Stimulated activated CD4-positive, alpha-beta T cell treated with anti-CD3 and anti-CD28 coated beads, Interleukin-2, amount 100 ng/mL, for 24 hours (primary cell): ENCODE measurements around the gene TMEM204.
A peak's percentile ranks its signal among the peaks of the same experiment; 100 is the strongest.

Experiments
- DNase-seq, 2 donors: peaks; one replicate each; pipeline ENCODE4 v3.0.0-alpha.2; 2020

The TMEM204 gene

DNA sequence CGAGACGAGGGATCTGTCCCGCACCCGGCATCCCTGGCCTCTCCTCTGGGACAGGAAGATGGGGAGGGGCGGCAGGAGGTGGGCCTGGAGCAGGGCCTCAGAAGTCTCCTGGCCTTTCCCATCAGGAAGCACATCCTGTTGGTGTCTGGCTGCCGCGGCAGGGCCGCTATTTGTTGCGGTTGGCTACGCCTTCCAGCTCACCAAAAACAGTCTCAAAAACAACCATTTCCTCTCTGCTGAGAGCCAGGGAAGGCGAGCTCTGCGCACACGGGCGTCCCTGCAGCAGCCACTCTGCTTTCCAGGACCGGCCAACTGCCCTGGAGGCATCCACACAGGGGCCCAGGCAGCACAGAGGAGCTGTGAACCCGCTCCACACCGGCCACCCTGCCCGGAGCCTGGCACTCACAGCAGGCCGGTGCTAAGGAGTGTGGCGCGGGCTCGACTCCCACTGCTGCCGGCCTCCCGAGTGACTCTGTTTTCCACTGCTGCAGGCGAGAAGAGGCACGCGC, at the start of gene TMEM204:
TMEM204 (plus strand) TSS at position 224 of the 509 bp plus-strand sequence. CDS start 610 bp downstream, outside the sequence.
- DNase-seq = peak; percentile 41 to 51

DNA sequence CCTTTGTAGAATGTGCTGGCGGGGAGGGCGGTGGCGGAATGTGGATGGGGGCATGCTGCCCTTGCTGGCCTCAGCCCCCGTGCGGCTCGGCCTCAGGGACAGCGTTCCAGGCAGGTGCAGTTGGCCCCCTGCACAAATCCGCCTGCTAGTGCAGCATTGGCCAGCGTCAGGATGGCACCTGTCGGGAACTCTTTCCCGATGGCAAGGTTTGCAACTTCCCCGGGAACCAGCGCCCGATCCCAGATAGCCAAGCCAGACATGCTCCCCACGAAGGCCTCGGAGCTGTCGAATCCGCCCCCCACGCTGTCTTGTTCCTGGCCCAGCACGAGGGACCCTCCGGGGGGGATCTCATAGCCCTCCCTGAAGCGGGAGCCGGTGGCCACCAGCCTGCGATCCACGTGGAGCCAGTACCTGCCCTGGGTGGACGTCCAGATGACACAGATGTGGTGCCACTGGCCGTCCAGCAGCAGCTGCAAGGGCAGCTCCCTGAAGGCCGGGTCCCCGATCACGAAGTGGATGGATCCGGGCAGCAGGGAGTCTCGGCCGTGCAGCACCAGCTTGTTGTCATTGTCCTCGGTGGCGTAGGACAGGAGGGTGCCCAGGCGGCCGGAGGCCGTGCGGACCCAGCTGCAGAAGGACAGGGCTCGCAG, 47.5 kb upstream of the TMEM204 start:
- DNase-seq = no peak

DNA sequence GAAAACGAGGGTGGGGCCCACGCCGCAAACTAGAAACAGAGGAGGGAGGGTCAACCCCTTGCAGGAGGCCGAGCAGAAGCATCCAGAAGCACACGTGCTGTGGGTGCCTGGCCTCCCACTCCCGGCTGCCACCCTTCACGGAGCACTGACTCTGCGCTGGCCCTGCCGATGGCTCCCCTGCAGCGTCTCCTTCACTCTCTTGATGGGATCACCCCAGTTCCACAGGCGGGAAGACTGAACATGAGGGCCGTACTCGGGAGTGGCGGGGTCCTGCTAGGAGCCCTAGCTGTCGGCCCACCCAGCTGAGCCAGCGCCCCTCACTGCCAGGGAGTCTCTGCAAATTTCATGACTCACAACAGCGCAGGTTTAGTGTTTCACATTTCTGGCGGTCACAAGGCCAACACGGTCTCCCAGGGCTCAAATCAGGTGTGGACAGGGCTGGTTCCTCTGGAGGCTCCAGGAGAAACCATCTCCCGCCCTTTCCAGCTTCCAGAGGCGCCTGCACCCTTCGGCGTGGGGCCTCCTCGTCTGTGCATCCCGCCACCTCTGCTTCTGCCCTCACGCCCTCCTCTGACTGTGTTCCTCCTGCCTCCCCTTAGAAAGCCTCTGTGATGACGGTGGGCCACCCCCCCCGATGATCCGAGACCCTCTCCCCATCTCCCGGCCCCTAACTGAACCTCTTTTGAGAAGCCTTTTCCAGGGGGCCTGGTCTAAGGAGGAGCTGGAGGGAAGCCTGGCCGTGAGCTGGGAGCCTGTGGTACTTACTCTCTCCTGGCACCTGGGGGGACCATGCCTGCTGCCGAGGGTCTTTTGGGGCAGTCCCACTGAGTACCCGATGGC, 46.7 kb upstream of the TMEM204 start:
- no peak for DNase-seq

DNA sequence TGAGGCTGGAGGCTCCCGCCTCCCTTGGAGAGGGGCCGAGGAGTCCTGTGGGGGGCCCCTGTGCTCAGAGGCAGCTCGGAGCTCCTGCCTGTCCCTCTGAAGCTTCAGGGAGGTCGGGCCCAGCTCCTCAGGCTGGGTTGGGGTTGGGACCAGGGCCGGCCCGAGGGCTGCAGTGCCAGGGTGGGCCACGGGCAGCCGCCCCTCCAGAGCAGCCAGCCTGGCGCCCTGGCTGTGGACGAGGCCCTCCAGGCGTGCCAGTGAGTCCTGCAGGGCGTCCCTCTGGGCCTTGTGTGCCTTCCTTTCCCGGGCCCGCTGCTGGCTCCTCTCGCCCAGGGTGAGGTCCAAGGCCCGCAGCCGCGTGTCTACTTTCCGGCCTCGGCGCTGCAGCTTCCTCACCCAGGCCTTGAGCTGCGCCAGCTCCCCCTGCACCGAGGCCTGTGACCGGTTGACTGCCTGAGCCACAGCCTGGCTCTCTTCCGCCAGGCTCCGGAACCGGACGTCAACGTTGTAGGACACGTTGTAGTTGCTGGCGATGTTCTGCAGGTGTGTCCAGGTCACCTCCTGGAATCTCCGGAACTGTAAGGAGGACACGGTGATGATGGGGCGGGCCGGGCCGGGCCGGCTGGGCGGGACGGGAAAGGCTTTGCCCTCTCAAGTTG, 45.9 kb upstream of the TMEM204 start:
- no peak for DNase-seq

DNA sequence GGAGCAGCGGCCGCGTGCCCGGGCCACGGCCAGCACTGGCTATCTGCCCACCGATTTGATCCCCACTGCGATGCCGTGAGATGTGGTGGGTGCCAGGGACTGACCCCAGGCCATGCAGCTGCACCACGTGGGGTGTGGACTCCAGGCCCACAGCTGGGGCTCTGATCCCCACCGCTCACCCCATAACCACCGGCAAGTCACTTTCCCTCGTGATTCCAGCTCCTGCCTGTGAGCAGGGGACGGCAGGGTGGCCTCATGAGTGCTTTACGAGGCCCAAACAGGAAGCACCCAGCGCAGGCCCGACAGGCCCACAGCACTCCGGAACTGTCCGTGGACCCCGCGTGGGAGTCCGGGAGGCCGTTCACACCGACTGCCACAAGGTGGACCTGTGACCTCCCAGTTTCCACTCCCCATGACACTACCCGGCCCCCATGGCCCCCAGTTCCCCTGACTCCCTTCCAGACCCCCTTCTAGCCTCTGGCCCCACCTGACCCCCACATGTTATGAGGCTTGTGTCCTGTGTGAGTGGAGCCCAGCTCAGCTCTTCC, 45.3 kb upstream of the TMEM204 start:
- no peak for DNase-seq

DNA sequence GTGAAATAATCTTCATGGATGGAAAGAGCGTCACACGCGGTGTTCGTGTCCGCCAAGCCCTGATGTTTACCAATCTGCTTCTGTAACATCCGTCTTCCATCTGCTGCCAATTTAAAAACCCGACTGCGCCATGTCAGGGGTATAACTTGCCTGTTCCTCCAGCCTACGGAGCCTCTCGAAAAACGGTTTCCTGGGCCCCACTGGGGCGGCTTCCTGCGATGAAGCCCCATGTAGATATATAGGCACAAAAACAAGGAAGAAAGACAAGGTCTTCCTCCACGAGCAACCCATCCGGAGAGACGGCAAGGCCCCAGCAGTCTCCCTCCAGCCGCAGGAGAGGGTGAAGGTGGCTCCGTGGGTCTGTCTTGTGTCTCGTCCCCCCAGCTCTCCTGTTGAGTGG, 44.8 kb upstream of the TMEM204 start, which contains the start of gene PTX4:
PTX4 (minus strand) TSS at position 326 of the 400 bp plus-strand sequence; CDS start at position 291, 35 bp downstream.
- DNase-seq = no peak

DNA sequence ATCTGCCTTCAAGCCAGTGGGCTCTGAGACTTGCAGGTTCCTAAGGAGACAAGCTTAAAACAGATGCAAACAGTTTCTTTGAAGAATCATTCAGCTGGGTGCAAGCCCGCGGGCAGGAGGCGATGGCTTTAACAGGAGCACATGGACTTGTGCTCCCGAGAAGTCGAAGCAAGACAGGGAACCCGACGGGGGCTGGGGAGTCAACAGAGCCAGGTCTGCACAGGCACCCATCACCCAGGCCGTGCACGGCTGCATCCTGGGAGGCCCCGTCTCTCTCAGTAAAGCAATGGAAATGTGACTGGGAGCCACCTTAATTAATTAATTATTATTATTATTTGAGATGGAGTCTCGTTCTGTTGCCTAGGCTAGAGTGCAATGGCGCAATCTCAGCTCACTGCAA, 44.4 kb upstream of the TMEM204 start:
- no peak for DNase-seq

DNA sequence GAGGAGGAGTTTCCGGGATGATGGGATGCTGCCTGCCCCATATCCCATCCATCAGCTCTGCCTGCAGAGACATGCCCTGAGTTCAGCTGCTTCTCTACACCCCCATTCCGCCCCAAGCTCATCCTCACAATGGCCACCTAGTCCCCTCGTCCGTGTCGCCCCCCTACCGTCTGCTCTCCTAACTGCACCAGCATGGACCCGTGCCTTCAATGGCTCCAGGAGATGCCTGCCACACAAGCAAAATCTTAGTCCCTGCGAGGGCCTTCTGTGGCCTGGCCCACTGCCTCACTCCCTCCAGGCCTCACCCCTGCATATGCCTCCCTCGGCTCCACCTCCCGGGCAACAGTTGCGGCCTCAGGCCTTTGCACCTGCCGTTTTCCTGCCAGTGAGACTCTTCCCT, 42.1 kb upstream of the TMEM204 start:
- no peak for DNase-seq

DNA sequence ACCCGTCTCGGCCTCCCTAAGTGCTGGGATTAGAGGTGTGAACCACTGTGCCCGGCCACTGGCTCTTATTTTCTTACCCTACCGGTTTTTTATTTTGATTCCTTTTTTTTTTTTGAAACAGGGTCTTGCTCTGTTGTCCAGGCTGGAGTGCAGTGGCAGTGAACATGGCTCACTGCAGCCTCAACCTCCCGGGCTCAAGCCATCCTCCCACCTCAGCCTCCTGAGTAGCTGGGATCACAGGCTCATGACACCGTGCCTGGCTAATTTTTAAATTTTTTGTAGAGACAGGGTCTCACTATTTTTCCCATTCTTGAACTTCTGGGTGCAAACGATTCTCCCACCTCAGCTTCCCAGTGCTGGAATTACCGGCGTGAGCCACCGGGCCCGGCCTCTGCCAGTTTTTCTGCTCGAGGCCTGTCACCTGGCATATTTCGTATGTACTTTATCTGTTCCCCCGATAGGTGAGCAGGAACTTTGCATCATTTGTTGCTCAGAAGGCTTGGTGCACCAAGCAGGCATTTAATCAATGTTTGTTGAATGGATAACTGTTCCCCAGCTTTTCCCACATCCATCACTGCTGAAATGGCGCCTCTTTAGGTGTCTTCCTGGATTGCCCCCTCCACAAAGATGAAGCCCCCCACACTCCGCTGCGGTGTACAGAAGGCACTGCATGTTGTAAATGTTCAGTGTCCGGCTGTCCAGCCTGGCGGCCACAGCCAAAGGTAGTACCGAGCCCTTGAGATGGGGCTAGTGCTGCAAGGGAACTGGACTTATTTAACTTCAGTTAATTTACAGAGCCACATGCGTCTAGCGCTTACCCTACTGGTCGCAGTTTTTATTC, 41.2 kb upstream of the TMEM204 start:
- no peak for DNase-seq

DNA sequence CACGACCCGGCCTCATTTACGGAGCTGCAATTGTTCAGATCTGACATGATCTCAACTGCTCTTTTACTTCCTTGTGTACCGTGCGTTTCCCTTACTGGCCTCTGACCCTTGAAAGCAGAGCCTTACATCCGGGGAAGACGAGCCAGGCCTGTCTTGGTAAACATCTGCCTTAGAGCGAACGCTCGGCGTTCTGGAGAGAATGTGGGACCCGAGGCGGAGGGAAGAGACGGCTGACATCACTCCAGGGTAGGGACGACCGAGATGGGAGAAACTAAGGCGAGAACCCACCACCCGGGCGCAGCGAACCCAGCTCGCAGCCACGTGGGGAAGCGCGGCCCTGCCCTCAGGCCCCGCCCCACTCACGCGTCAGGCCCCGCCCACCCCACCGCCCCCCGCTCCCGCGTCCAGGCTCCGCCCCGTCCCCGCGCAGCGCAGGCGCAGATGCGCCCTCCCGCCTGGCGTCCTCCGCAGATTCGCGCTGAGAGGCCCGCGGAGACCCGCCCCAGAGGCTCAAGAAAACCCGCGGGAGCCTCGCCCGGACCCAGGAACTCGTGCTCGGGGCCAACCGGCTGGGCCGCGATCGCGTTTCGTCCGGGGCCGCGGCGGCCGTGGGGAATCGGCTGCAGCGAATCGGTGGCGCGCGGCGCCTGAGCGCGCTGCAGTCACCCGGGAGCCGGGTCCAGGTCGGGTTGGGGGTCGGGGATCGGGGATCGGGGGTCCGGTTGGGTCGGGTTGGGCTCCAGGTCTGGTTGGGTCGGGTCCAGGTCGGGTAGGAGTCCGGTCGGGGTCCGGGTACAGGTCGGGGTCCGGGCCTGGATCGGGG, 40.3 kb upstream of the TMEM204 start, which contains the start of gene TELO2:
TELO2 (plus strand) TSS at position 438 of the 823 bp plus-strand sequence. CDS start 922 bp downstream, outside the sequence.
- peak; percentile 86 to 89 for DNase-seq

DNA sequence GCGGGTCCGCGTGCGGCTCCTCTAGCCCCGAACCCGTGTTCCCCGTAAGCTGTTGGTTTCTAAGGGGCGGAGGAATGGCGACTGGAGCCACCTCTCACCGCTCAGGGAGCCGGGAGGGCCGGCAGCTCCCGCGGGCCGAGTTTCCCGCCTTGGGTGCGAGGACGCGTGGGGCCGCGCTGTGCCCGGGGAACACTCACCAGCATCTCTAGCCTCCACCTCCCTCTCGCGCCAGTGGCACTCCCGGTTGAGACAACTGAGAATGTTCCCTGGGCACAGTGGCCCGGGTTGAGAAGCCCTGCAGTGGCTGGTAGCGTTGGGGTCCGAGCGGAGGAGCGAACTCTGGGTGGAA, 39.7 kb upstream of the TMEM204 start:
- no peak for DNase-seq

DNA sequence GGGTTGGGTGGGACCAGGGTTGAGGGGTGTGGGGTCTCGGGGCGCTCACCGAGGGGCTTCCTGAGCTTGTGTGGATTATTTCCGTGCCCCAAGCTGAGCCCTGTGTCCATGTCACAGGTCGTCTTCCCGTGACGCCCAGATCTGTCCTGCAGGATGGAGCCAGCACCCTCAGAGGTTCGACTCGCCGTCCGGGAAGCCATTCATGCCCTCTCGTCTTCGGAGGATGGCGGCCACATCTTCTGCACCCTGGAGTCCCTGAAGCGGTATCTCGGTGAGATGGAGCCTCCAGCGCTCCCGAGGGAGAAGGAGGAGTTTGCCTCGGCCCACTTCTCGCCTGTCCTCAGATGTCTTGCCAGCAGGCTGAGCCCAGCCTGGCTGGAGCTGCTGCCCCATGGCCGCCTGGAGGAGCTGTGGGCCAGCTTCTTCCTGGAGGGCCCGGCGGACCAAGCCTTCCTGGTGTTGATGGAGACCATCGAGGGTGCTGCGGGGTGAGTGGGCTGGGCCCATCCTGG, 39.3 kb upstream of the TMEM204 start:
- DNase-seq = no peak

DNA sequence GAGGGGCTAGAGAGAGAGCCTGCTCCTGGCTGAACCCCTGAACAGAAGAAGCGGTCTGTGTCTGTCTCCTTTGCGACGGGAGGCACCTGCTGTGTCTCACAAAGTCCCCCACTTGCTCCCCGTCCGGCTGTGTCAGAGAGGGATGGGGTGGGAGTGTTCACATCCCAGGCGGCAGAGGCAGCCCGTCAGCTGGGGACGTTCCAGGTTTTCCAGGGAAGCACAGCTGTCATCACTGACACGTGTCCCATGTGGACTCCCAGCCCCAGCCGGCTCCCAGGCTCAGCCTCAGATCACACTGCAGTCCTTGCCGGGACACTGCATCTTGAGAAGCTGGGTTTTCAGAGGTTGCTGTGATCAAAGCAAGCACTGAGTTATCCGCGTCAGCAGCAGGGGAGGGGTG, 38.8 kb upstream of the TMEM204 start:
- DNase-seq = no peak

DNA sequence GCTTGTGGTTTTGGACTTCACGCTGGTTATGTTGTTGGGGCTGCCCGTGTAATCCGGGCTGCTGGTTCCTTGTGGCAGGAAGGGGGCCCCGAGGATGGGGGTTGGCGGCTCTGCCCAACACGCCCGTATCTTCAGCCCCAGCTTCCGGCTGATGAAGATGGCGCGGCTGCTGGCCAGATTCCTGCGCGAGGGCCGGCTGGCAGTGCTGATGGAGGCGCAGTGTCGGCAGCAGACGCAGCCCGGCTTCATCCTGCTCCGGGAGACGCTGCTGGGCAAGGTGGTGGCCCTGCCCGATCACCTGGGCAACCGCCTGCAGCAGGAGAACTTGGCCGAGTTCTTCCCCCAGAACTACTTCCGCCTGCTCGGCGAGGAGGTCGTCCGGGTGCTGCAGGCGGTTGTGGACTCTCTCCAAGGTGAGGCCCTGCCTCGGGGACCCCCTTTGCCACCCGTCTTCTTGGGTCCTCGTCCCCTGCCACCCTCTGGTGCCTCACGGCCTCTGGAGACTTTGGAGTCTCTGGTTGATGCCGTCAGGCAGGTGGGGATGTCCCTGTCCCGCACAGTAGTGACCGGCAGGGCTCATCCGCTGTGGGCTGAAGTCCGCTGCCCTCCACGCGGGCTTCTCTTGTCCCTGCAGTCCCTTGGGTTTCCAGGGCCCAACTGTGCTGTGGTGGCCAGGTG, 38.1 kb upstream of the TMEM204 start:
- no peak for DNase-seq

DNA sequence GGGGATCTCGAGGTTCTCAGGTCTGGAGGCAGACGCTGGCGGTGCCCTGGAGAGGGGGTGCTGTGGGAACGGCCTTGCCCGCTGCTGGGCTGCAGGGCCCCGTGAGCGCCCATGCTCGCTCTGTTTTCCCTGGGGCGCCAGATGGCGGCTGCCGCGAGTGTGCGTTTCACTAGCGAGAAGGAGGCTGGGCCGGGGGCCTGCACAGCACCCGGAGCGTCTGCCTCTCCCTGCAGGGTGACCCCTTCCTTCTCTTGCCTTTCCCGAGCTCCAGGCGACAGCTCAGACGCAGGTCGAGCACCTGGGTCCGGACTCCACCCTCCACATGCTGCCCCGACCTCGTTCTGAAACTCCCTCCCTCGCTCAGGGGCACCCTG, 37.6 kb upstream of the TMEM204 start:
- DNase-seq = no peak

DNA sequence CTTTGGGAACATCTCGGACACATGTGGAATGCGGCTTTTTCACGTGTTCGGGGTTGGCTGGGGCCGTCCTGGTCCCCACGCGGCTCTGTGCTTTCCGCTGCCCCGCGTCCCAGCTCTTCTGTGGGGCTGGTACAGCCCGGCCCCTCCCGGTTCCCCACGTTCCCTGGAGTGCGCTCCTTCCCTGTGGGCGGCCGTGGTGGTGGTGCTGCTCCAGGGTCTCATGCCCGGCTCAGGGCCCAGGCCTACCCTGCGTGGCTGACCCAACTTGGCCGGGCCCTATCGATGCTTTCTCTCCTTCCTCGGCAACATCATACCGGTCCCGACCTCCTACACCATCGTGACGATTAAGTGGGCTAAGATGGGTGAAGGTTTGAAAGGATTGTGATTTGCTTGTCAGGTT, 37.0 kb upstream of the TMEM204 start:
- no peak for DNase-seq

DNA sequence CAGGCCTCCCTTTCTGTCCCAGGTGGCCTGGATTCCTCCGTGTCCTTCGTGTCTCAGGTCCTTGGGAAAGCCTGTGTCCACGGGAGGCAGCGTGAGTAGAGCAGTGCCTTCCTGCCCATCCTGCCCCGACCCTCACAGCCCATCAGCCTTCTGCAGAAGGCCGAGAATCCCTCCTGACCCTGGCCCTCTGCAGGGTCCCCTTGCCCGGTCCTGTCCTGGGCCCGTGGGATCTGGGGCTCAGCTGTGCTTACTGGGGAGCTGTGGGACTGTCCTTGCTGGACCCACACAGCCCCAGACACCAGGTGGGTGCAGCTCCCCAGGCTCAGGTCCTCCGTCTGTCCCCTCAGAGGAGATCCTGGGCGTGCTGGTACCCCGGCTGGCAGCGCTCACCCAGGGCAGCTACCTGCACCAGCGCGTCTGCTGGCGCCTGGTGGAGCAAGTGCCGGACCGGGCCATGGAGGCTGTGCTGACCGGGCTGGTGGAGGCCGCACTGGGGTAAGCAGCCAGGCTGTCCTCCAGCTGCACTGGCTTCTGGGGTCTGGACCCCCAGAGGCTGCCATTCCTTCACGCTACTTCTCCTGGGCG, 36.4 kb upstream of the TMEM204 start:
- DNase-seq = no peak

DNA sequence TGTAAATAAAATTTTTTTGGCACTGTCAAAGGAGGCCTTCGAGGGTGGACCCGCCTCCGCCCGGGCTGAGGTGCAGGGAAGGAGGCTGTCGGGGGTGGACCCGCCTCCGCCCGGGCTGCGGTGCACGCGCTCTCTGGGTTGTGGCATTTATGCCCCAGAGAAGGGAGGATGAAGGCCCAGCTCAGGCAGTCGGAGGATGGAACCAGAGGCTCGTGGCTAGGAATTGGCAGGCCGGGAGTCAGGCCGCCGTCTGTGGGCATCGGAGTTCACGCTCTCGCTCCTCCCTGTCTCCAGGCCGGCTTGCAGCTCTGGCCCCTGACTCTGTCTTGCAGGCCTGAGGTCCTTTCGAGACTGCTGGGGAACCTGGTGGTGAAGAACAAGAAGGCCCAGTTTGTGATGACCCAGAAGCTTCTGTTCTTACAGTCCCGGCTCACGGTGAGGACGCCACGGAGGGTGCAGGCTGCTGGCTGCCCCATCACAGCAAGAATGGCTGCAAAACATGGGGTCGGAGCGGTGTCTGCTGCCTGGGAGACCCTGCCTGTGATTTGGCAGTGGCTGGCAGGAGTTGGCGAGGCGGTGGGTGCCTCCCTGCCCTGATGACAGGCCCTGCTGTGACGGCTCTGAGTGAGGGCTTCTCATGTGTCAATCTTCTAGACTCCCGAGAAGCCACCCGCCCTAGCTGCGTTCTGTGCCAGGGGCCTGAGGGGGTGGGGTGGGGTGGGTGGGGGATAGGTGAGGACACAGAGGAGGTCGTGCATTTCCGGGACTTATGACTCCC, 34.4 kb upstream of the TMEM204 start:
- DNase-seq = no peak

DNA sequence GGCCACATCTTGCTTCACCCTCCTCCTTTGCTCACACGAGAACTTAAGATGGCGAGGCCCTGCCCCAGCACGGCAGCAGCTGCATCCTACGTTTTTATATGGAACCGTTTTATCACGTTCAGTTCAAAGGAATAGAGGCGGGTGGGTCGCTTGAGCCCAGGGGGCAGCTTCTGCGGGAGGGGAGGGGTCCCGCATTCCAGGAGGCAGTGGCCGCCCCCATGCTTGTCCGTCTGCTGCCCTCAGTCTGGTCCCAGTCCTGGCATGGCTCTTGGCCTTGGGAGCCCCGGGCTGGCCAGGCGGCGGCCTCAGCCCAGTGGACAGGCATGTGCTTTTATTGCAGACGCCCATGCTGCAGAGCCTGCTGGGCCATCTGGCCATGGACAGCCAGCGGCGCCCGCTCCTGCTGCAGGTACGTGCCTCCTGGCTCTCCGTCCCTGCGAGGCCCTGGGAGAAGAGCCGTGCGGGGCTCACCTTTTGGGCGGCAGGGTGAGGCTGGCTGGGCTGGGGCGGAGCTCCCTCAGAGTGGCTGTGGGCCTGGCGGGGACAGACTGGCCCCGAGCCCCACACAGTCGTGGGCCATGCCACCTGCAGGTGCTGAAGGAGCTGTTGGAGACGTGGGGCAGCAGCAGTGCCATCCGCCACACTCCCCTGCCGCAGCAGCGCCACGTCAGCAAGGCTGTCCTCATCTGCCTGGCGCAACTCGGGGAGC, 33.6 kb upstream of the TMEM204 start:
- no peak for DNase-seq
